ENCODE results near the gene SBF2. TPM values are rescaled to one million over a fixed set of nuclear protein-coding genes. Genes with fewer than 3 reads are reported as not detected.

SBF2 gene
- total RNA-seq, 1 donor = 61.2 TPM

DNA sequence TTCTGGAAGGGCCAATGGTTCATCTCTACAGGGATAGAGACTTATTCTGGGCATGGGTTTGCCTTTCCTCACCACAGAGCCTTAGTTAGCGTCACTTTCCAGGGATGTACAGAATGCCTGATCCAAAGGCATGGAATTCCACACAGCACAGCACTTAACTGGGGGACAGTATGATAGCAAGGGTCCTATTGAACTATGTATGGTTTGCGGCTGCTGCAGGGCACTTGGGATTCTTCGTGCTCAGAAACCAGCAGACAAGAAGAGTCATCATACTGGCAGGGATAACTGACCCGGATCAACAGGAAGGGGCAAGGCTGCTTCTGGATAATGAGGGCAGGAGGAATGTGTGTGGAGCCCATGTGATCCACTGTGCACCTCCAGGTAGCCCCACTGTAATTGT, 524.4 kb downstream of the SBF2 start:
- H3K27ac ChIP-seq (ENCODE audit: low read depth, low read length) = no peak overlapping the region
- no peak overlapping the region for H3K4me2 ChIP-seq (ENCODE audit: insufficient read depth, low read length)
- H3K9me3 ChIP-seq (ENCODE audit: low read depth, low read length) = no peaks in the 10 kb centered on the region
- no peak for DNase-seq (ENCODE audit: insufficient read length, low spot score, missing footprints)
- H3K27me3 ChIP-seq (ENCODE audit: insufficient read depth, low read length) = no peaks in the 10 kb centered on the region
- H4K20me1 ChIP-seq (ENCODE audit: insufficient read depth, low read length) = no peaks in the 10 kb centered on the region
- no peaks in the 10 kb centered on the region for H3K36me3 ChIP-seq (ENCODE audit: insufficient read depth, low read length)
- no peak overlapping the region for H2AFZ ChIP-seq (ENCODE audit: low read length)
- H3K4me1 ChIP-seq (ENCODE audit: insufficient read depth, low read length) = peaks cover 29% of the 10 kb centered on the region
- H3K4me3 ChIP-seq (ENCODE audit: insufficient read depth, low read length) = no peak overlapping the region
- TF ChIP-seq, protein P1, sequence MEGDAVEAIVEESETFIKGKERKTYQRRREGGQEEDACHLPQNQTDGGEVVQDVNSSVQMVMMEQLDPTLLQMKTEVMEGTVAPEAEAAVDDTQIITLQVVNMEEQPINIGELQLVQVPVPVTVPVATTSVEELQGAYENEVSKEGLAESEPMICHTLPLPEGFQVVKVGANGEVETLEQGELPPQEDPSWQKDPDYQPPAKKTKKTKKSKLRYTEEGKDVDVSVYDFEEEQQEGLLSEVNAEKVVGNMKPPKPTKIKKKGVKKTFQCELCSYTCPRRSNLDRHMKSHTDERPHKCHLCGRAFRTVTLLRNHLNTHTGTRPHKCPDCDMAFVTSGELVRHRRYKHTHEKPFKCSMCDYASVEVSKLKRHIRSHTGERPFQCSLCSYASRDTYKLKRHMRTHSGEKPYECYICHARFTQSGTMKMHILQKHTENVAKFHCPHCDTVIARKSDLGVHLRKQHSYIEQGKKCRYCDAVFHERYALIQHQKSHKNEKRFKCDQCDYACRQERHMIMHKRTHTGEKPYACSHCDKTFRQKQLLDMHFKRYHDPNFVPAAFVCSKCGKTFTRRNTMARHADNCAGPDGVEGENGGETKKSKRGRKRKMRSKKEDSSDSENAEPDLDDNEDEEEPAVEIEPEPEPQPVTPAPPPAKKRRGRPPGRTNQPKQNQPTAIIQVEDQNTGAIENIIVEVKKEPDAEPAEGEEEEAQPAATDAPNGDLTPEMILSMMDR (IDR thresholded peaks at IDR 0.05; ENCODE audit: extremely low read depth, low read depth, low read length) = no peak
- H3K79me2 ChIP-seq (ENCODE audit: insufficient read depth, low read length) = no peaks in the 10 kb centered on the region

DNA sequence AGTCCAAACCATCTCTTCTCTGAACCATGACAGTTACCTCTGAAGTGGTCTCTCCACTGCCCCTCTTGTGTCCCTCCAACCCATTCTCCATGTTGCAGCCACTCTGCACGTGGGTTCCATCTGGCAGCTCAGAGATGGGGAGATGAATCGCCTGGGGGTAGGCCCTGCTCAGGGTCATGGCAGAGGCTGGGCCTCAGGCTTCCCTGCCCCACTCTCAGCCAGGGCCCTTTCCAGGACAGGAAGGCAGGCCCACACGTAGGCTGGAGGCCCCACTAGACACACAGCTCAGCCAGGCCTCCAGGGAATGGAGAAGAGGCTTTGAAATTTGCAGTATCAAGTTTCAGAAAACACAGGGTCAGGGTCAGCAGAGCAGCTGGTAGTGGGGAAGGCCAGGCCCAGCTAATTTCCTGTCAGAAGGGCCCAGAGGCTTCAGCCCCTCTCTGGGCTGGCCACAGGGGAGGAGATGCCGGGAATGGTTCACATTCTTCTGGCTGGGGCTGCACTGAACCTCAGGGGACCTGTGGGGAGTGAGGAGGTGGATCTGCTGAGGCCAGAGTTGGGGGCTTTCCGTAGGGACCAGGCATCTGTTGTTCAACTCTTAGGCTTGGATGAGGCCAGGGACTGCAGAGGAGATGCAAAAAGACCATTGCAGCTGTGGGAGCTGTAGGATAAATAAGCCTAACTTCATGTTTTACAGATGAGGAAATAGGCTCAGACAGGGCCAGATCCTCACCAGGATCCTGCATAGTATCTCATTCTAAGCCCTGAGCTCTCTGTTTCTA, 528.5 kb downstream of the SBF2 start:
- Histone ChIP-seq H3K36me3 (ENCODE audit: insufficient read depth, low read length) (no peaks in the 10 kb centered on the region), H3K27ac (ENCODE audit: low read depth, low read length) (peak overlapping the region; percentile 70), H3K4me3 (ENCODE audit: insufficient read depth, low read length) (peak overlapping the region; percentile 4), H3K79me2 (ENCODE audit: insufficient read depth, low read length) (peaks cover 17% of the 10 kb centered on the region), H3K4me2 (ENCODE audit: insufficient read depth, low read length) (no peak overlapping the region), H2AFZ (ENCODE audit: low read length) (no peak overlapping the region), H3K27me3 (ENCODE audit: insufficient read depth, low read length) (no peaks in the 10 kb centered on the region), H3K9me3 (ENCODE audit: low read depth, low read length) (no peaks in the 10 kb centered on the region), H3K4me1 (ENCODE audit: insufficient read depth, low read length) (peaks cover 25% of the 10 kb centered on the region), H4K20me1 (ENCODE audit: insufficient read depth, low read length) (no peaks in the 10 kb centered on the region)
- DNase-seq (ENCODE audit: insufficient read length, low spot score, missing footprints) = peak; percentile 83
- TF ChIP-seq, protein P1 (IDR thresholded peaks at IDR 0.05; ENCODE audit: extremely low read depth, low read depth, low read length) = no peak

DNA sequence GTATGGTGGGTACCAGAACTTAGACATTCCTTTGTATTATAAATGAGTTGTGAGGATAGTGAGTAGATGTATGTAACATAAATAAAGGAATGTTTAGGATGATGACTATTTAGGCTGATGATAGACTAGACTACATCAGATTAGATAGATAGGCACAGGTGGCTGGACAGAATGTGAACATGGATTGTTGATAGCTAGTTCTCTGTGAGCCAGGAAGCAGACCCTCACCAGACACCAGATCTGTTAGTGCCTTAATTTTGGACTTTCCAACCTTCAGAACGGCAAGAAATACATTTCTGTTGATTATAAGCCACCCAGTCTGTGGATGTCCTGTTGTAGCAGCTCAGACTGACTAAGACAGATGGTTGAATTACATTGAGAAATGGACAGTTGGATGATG, 530.7 kb downstream of the SBF2 start:
- Histone ChIP-seq H3K4me1 (ENCODE audit: insufficient read depth, low read length) (peaks cover 45% of the 10 kb centered on the region), H3K9me3 (ENCODE audit: low read depth, low read length) (no peaks in the 10 kb centered on the region)

DNA sequence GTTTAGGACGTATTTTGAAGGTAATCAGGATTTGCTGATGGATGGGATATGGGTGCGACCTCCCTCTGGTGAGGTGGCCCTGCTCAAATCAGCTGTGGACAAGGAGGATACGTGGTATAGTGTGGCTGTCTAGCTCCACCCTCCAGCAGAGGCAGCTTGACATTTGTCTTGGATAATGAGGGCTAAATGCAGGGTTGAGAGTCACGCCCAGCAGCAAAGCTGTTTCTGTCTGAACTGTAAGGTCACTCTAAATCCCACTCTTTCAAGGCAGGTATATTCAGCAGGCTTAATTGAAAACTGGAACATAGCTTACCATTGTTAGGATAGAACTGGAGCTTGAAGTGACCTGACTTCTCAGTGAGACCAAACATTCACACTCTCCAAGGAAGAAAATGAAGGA, 531.5 kb downstream of the SBF2 start:
- H3K4me1 ChIP-seq (ENCODE audit: insufficient read depth, low read length) = peaks cover 49% of the 10 kb centered on the region
- no peak for DNase-seq (ENCODE audit: insufficient read length, low spot score, missing footprints)

More for the DNA sequence above, 530.7 kb downstream of the SBF2 start:
- H3K79me2 ChIP-seq (ENCODE audit: insufficient read depth, low read length) = peaks cover 17% of the 10 kb centered on the region
- no peak overlapping the region for H3K4me3 ChIP-seq (ENCODE audit: insufficient read depth, low read length)
- H4K20me1 ChIP-seq (ENCODE audit: insufficient read depth, low read length) = no peaks in the 10 kb centered on the region
- H3K4me2 ChIP-seq (ENCODE audit: insufficient read depth, low read length) = no peak overlapping the region
- no peak overlapping the region for H3K27ac ChIP-seq (ENCODE audit: low read depth, low read length)
- no peaks in the 10 kb centered on the region for H3K36me3 ChIP-seq (ENCODE audit: insufficient read depth, low read length)
- no peak for DNase-seq (ENCODE audit: insufficient read length, low spot score, missing footprints)
- H3K27me3 ChIP-seq (ENCODE audit: insufficient read depth, low read length) = no peaks in the 10 kb centered on the region
- H2AFZ ChIP-seq (ENCODE audit: low read length) = no peak overlapping the region
- TF ChIP-seq, protein P1 (IDR thresholded peaks at IDR 0.05; ENCODE audit: extremely low read depth, low read depth, low read length) = no peak

More for the DNA sequence above, 531.5 kb downstream of the SBF2 start:
- no peak overlapping the region for H3K4me3 ChIP-seq (ENCODE audit: insufficient read depth, low read length)
- H3K36me3 ChIP-seq (ENCODE audit: insufficient read depth, low read length) = no peaks in the 10 kb centered on the region
- H3K27me3 ChIP-seq (ENCODE audit: insufficient read depth, low read length) = no peaks in the 10 kb centered on the region
- no peak overlapping the region for H3K4me2 ChIP-seq (ENCODE audit: insufficient read depth, low read length)
- no peaks in the 10 kb centered on the region for H3K9me3 ChIP-seq (ENCODE audit: low read depth, low read length)
- peaks cover 17% of the 10 kb centered on the region for H3K79me2 ChIP-seq (ENCODE audit: insufficient read depth, low read length)
- H2AFZ ChIP-seq (ENCODE audit: low read length) = no peak overlapping the region
- no peaks in the 10 kb centered on the region for H4K20me1 ChIP-seq (ENCODE audit: insufficient read depth, low read length)
- no peak overlapping the region for H3K27ac ChIP-seq (ENCODE audit: low read depth, low read length)
- TF ChIP-seq, protein P1 (IDR thresholded peaks at IDR 0.05; ENCODE audit: extremely low read depth, low read depth, low read length) = no peak

All from osteoblast (primary cell).